Right ventricle myocardium inferior (tissue), 1 donor: ENCODE measurements around the gene CD44. TPM values are rescaled to one million over a fixed set of nuclear protein-coding genes. Genes with fewer than 3 reads are reported as not detected.

Experiments
- ATAC-seq: fragments of 200-7000 bp; cut with Tn5 transposase; one replicate; pipeline ENCODE4 v1.9.1; 2020; ENCODE audit warnings: mild to moderate bottlenecking, moderate library complexity
- DNase-seq: peaks from one replicate; pipeline ENCODE4 v3.0.0; 2021; ENCODE audit errors: missing footprints
- intact Hi-C: fragments of 100-400 bp; cut with DNase I; formaldehyde crosslinking; loops from one replicate; pipeline ENCODE4 v1.11.0; 2022
- total RNA-seq: library from RNA; stranded (reverse); fragmentation: NEBNext Ultra II Directional; extraction: Animal tissue kit (Norgen Biotek cat#: 25700); gene quantifications from one replicate; pipeline ENCODE4 v1.2.1, GENCODE V29; 2021
- donor health status: DM: no; HTN: yes; CAD: no; lungs with severe emphysema.

The CD44 gene
- total RNA-seq, 1 donor from 2014 or later, result 19.9 TPM

GRCh38 chr11:35151241-35151640, 12.3 kb downstream of the CD44 start:
- no peak for DNase-seq
- intact Hi-C loops, result no loop called here
- ATAC-seq, result no peak

- intact Hi-C loops, result no loop called here
- DNase-seq (no peak), ATAC-seq (no peak)
Observed at GRCh38 chr11:35151683-35152280, 12.8 kb downstream of the CD44 start.

GRCh38 chr11:35152575-35152974, 13.6 kb downstream of the CD44 start:
- intact Hi-C loops, result no loop called here
- no peak for ATAC-seq
- no peak for DNase-seq

- ATAC-seq, result no peak
- intact Hi-C loops, result no loop called here
- DNase-seq, result no peak
Observed at GRCh38 chr11:35153280-35153679, 14.3 kb downstream of the CD44 start.

- no peak for ATAC-seq
- DNase-seq, result no peak
- intact Hi-C loops, result loop anchor here (5.0 kb wide), 1 partner anchor 53 kb away; no protein-coding TSS in a partner anchor
Observed at GRCh38 chr11:35154952-35155351, 16.0 kb downstream of the CD44 start.

GRCh38 chr11:35155677-35156076, 16.7 kb downstream of the CD44 start:
- intact Hi-C loops, result loop anchor here (5.0 kb wide), 1 partner anchor 53 kb away; no protein-coding TSS in a partner anchor
- DNase-seq (no peak), ATAC-seq (no peak)

GRCh38 chr11:35157814-35158700, 19.1 kb downstream of the CD44 start:
- intact Hi-C loops, result loop anchor here (5.0 kb wide), 1 partner anchor 56 kb away; no protein-coding TSS in a partner anchor
- ATAC-seq (peak; percentile 62), DNase-seq (no peak)

- ATAC-seq, result peak; percentile 88
- DNase-seq, result no peak
- intact Hi-C loops, result loop anchor here (5.0 kb wide), 1 partner anchor 57 kb away; no protein-coding TSS in a partner anchor
Observed at GRCh38 chr11:35158701-35159510, 19.9 kb downstream of the CD44 start.

GRCh38 chr11:35160246-35160824, 21.4 kb downstream of the CD44 start:
- intact Hi-C loops, result no loop called here
- DNase-seq, result no peak
- no peak for ATAC-seq

- intact Hi-C loops, result no loop called here
- DNase-seq (no peak), ATAC-seq (no peak)
Observed at GRCh38 chr11:35160902-35161597, 22.1 kb downstream of the CD44 start.

- DNase-seq (no peak), ATAC-seq (no peak)
- intact Hi-C loops, result no loop called here
Observed at GRCh38 chr11:35162745-35163144, 23.8 kb downstream of the CD44 start.

- intact Hi-C loops, result no loop called here
- DNase-seq (no peak), ATAC-seq (no peak)
Observed at GRCh38 chr11:35163209-35163608, 24.2 kb downstream of the CD44 start.

- ATAC-seq (no peak), DNase-seq (no peak)
- intact Hi-C loops, result no loop called here
Observed at GRCh38 chr11:35163702-35164496, 24.9 kb downstream of the CD44 start.

- intact Hi-C loops, result no loop called here
- DNase-seq, result no peak
- ATAC-seq, result no peak
Observed at GRCh38 chr11:35165030-35165422, 26.1 kb downstream of the CD44 start.

- DNase-seq (no peak), ATAC-seq (no peak)
- intact Hi-C loops, result no loop called here
Observed at GRCh38 chr11:35165423-35166368, 26.7 kb downstream of the CD44 start.
